ENCODE measurements around the gene EIF4A3.

Gene EIF4A3

DNA sequence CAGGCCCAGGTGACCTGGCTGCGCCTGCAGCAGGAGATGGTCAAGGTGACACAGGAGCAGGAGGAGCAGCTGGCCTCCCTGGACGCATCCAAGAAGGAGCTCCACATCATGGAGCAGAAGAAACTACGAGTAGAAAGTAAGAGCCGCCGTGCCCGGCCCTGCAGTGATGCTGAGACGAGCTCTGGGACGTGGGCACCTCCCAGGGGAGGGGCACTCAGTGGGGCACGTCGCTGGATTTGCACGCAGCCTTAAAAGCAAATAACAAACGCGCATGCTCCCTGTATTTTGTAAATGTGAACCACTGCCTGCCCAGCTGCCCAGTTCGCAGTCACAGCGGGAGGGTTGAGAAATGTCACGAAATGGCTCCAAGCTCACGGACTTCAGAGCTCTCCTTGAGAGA is 60.8 kb downstream of the EIF4A3 start:
- no peak for DNase-seq
- no peaks in the 10 kb centered on the region for H3K79me2 ChIP-seq (ENCODE audit: insufficient read depth, low read length)
- no peaks in the 10 kb centered on the region for H3K9me3 ChIP-seq (ENCODE audit: insufficient read depth, low read length, severe bottlenecking)
- H3K27ac ChIP-seq (ENCODE audit: low read length): no peak overlapping the region
- no peak overlapping the region for H3K4me3 ChIP-seq (ENCODE audit: low read depth in 1 of 2, low read length in 2 of 2)
- H3K4me2 ChIP-seq (ENCODE audit: insufficient read depth, low read length): no peak overlapping the region
- no peak for ATAC-seq (ENCODE audit: insufficient read depth, low read depth)
- H4K20me1 ChIP-seq (ENCODE audit: insufficient read depth, low read length): no peaks in the 10 kb centered on the region
- no peak overlapping the region for H2AFZ ChIP-seq (ENCODE audit: low read depth, low read length)
- H3K27me3 ChIP-seq (ENCODE audit: insufficient read depth, low read length, poor library complexity): peaks cover 5% of the 10 kb centered on the region
- no peaks in the 10 kb centered on the region for H3K36me3 ChIP-seq (ENCODE audit: insufficient read depth, low read length)
- H3K4me1 ChIP-seq (ENCODE audit: insufficient read depth, low read length): peaks cover 8% of the 10 kb centered on the region
- TF ChIP-seq, protein P1, sequence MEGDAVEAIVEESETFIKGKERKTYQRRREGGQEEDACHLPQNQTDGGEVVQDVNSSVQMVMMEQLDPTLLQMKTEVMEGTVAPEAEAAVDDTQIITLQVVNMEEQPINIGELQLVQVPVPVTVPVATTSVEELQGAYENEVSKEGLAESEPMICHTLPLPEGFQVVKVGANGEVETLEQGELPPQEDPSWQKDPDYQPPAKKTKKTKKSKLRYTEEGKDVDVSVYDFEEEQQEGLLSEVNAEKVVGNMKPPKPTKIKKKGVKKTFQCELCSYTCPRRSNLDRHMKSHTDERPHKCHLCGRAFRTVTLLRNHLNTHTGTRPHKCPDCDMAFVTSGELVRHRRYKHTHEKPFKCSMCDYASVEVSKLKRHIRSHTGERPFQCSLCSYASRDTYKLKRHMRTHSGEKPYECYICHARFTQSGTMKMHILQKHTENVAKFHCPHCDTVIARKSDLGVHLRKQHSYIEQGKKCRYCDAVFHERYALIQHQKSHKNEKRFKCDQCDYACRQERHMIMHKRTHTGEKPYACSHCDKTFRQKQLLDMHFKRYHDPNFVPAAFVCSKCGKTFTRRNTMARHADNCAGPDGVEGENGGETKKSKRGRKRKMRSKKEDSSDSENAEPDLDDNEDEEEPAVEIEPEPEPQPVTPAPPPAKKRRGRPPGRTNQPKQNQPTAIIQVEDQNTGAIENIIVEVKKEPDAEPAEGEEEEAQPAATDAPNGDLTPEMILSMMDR (IDR thresholded peaks at IDR 0.05; ENCODE audit: borderline replicate concordance, extremely low read depth, low read length, poor library complexity, severe bottlenecking): no peak
- TF ChIP-seq EZH2 (IDR thresholded peaks at IDR 0.05; ENCODE audit: borderline replicate concordance, low read depth, low read length, severe bottlenecking): no peak
- H3K9ac ChIP-seq (ENCODE audit: low read depth, low read length): no peak overlapping the region

DNA sequence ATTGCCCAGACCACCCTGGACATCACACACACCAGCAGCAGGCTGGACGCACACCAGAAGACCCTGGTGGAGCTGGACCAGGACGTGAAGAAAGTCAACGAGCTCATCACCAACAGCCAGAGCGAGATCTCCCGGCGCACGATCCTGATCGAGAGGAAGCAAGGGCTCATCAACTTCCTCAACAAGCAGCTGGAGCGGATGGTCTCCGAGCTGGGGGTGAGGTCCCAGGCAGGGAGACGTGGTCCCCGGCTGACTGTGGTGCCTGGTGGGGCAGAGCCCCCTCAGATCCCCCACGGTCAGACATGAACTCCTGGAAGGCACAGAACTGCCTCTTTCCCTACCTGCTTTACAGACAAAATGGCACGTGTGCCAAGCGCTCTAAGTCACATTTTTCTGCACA is 62.2 kb downstream of the EIF4A3 start:
- no peaks in the 10 kb centered on the region for H4K20me1 ChIP-seq (ENCODE audit: insufficient read depth, low read length)
- H2AFZ ChIP-seq (ENCODE audit: low read depth, low read length): no peak overlapping the region
- no peak overlapping the region for H3K4me3 ChIP-seq (ENCODE audit: low read depth in 1 of 2, low read length in 2 of 2)
- no peaks in the 10 kb centered on the region for H3K36me3 ChIP-seq (ENCODE audit: insufficient read depth, low read length)
- H3K79me2 ChIP-seq (ENCODE audit: insufficient read depth, low read length): no peaks in the 10 kb centered on the region
- peaks cover 5% of the 10 kb centered on the region for H3K27me3 ChIP-seq (ENCODE audit: insufficient read depth, low read length, poor library complexity)
- H3K4me2 ChIP-seq (ENCODE audit: insufficient read depth, low read length): no peak overlapping the region
- no peak overlapping the region for H3K9ac ChIP-seq (ENCODE audit: low read depth, low read length)
- ATAC-seq (ENCODE audit: insufficient read depth, low read depth) (no peak), DNase-seq (no peak)
- H3K9me3 ChIP-seq (ENCODE audit: insufficient read depth, low read length, severe bottlenecking): no peaks in the 10 kb centered on the region
- TF ChIP-seq, protein P1 (IDR thresholded peaks at IDR 0.05; ENCODE audit: borderline replicate concordance, extremely low read depth, low read length, poor library complexity, severe bottlenecking): no peak
- TF ChIP-seq EZH2 (IDR thresholded peaks at IDR 0.05; ENCODE audit: borderline replicate concordance, low read depth, low read length, severe bottlenecking): no peak
- H3K4me1 ChIP-seq (ENCODE audit: insufficient read depth, low read length): peaks cover 8% of the 10 kb centered on the region
- no peak overlapping the region for H3K27ac ChIP-seq (ENCODE audit: low read length)

All from DND-41 (cell line).